Stimulated activated CD8-positive, alpha-beta memory T cell treated with anti-CD3 and anti-CD28 coated beads, Interleukin-4, amount 100 ng/mL, for 24 hours (primary cell): Measurements from ENCODE around the gene MLX.
"Not testable (repeated sequence)": the region's sequence is repeated elsewhere in the genome, so short reads cannot be mapped to it uniquely, and the experiment has no call there.

Source experiments
- DNase-seq: peaks from one replicate; pipeline ENCODE4 v3.0.0-alpha.2; 2020; ENCODE audit warnings: low read depth

The MLX gene

GRCh38 chr17:42579794-42580551 is 13.1 kb downstream of the MLX start:
- no peak for DNase-seq

GRCh38 chr17:42581744-42582270 is 14.9 kb downstream of the MLX start:
- no peak for DNase-seq

GRCh38 chr17:42584880-42585279 is 18.0 kb downstream of the MLX start:
- DNase-seq = no peak

GRCh38 chr17:42585353-42585752 is 18.5 kb downstream of the MLX start:
- DNase-seq = no peak

- DNase-seq = no peak
Observed at GRCh38 chr17:42586514-42587230, 19.8 kb downstream of the MLX start.

- no peak for DNase-seq
Observed at GRCh38 chr17:42590886-42591285, 24.0 kb downstream of the MLX start.

- no peak for DNase-seq
Observed at GRCh38 chr17:42591411-42591810, 24.5 kb downstream of the MLX start.

- no peak for DNase-seq
Observed at GRCh38 chr17:42596386-42596785, 29.5 kb downstream of the MLX start.

- DNase-seq = no peak
Observed at GRCh38 chr17:42598905-42599304, 32.0 kb downstream of the MLX start.

- DNase-seq = no peak
Observed at GRCh38 chr17:42603318-42603717, 36.4 kb downstream of the MLX start.

GRCh38 chr17:42607769-42608168 is 40.9 kb downstream of the MLX start:
- DNase-seq = no peak

- DNase-seq = peak; percentile 4
Observed at GRCh38 chr17:42608305-42609181, 41.6 kb downstream of the MLX start.

GRCh38 chr17:42609182-42609813 is 42.4 kb downstream of the MLX start, which contains the start of the genes RETREG3 and TUBG1:
Gene RETREG3 (minus strand): TSS chr17:42609374. CDS start chr17:42609324, 50 bp downstream.
Gene TUBG1 (plus strand): TSS chr17:42609683. CDS start chr17:42609738, 55 bp downstream.
- peak; percentile 99 for DNase-seq

GRCh38 chr17:42609814-42610801 is 43.2 kb downstream of the MLX start:
- peak; percentile 3 for DNase-seq

- no peak for DNase-seq
Observed at GRCh38 chr17:42612013-42612412, 45.1 kb downstream of the MLX start.

- no peak for DNase-seq
Observed at GRCh38 chr17:42613699-42614295, 46.9 kb downstream of the MLX start.

- DNase-seq = no peak
Observed at GRCh38 chr17:42617956-42618431, 51.1 kb downstream of the MLX start.

GRCh38 chr17:42618442-42619150 is 51.7 kb downstream of the MLX start:
- DNase-seq = no peak

GRCh38 chr17:42621987-42622386 is 55.1 kb downstream of the MLX start:
- not testable (repeated sequence) for DNase-seq
